DLD1 (cell line): ENCODE results near the gene TBL1Y.
"Not testable (repeated sequence)": the region's sequence is repeated elsewhere in the genome, so short reads cannot be mapped to it uniquely, and the experiment has no call there.

ENCODE experiments used
- in situ Hi-C: cut with HindIII; loops from 2 replicates; pipeline ENCODE4 v1.10.0; 2017; ENCODE audit warnings: low sequenced_read_pairs

Gene TBL1Y

GRCh38 chrY:6972271-6972887 is 61.9 kb downstream of the TBL1Y start:
- in situ Hi-C loops = no loop called here

GRCh38 chrY:6974971-6975370 is 64.5 kb downstream of the TBL1Y start:
- in situ Hi-C loops = no loop called here

GRCh38 chrY:6977783-6978182 is 67.3 kb downstream of the TBL1Y start:
- in situ Hi-C loops = no loop called here

GRCh38 chrY:6983221-6983620 is 72.7 kb downstream of the TBL1Y start:
- in situ Hi-C loops = no loop called here

GRCh38 chrY:6987811-6988210 is 77.3 kb downstream of the TBL1Y start:
- in situ Hi-C loops = no loop called here

GRCh38 chrY:6989886-6990620 is 79.6 kb downstream of the TBL1Y start:
- in situ Hi-C loops = no loop called here

- in situ Hi-C loops = no loop called here
These were observed 81.5 kb downstream of the TBL1Y start for GRCh38 chrY:6992041-6992440.

GRCh38 chrY:6995987-6996386 is 85.5 kb downstream of the TBL1Y start:
- in situ Hi-C loops = no loop called here

- in situ Hi-C loops = no loop called here
These were observed 87.1 kb downstream of the TBL1Y start for GRCh38 chrY:6997503-6998066.

- in situ Hi-C loops = no loop called here
These were observed 89.4 kb downstream of the TBL1Y start for GRCh38 chrY:6999905-7000304.

GRCh38 chrY:7002581-7002980 is 92.1 kb downstream of the TBL1Y start:
- in situ Hi-C loops = no loop called here

GRCh38 chrY:7007911-7008310 is 97.4 kb downstream of the TBL1Y start:
- in situ Hi-C loops = no loop called here

- in situ Hi-C loops = no loop called here
These were observed 98.3 kb downstream of the TBL1Y start for GRCh38 chrY:7008578-7009355.

GRCh38 chrY:7013051-7013450 is 102.6 kb downstream of the TBL1Y start:
- in situ Hi-C loops = no loop called here

GRCh38 chrY:7016521-7016920 is 106.0 kb downstream of the TBL1Y start:
- in situ Hi-C loops = no loop called here

- in situ Hi-C loops = no loop called here
These were observed 107.0 kb downstream of the TBL1Y start for GRCh38 chrY:7017244-7018080.

- in situ Hi-C loops = no loop called here
These were observed 128.5 kb downstream of the TBL1Y start for GRCh38 chrY:7039037-7039436.

- in situ Hi-C loops = no loop called here
These were observed 130.2 kb downstream of the TBL1Y start for GRCh38 chrY:7040662-7041061.

GRCh38 chrY:7041983-7042382 is 131.5 kb downstream of the TBL1Y start:
- in situ Hi-C loops = no loop called here

- in situ Hi-C loops = not testable (repeated sequence)
These were observed 142.0 kb downstream of the TBL1Y start for GRCh38 chrY:7052461-7052860.

- in situ Hi-C loops = no loop called here
These were observed 146.4 kb downstream of the TBL1Y start for GRCh38 chrY:7056886-7057285.
